HG03095 (cell line): Measurements from ENCODE around the gene SETX.

Experiments
- ATAC-seq: cut with Tn5 transposase; IDR thresholded peaks from one replicate; pipeline ENCODE4 v1.9.1; 2021; ENCODE audit warnings: moderate library complexity; ENCODE audit not compliant: unreplicated experiment

The SETX gene

GRCh38 chr9:132224645-132225044, 130.1 kb downstream of the SETX start:
- ATAC-seq, result no peak

- ATAC-seq, result no peak
These were observed 132.8 kb downstream of the SETX start for GRCh38 chr9:132221941-132222340.

- no peak for ATAC-seq
These were observed 136.6 kb downstream of the SETX start for GRCh38 chr9:132218208-132218607.

- ATAC-seq, result no peak
These were observed 137.7 kb downstream of the SETX start for GRCh38 chr9:132216861-132217619.

- ATAC-seq, result no peak
These were observed 140.7 kb downstream of the SETX start for GRCh38 chr9:132214027-132214622.

- ATAC-seq, result no peak
These were observed 143.2 kb downstream of the SETX start for GRCh38 chr9:132211570-132211969.
